Lung (tissue), 12 donors: ENCODE measurements around the gene EPS8L3. TPM values are rescaled to one million over a fixed set of nuclear protein-coding genes. Genes with fewer than 3 reads are reported as not detected.
"Not testable (repeated sequence)": the region's sequence is repeated elsewhere in the genome, so short reads cannot be mapped to it uniquely, and the experiment has no call there.

Experiments used
- ATAC-seq: fragments of 200-7000 bp; cut with Tn5 transposase; one replicate; pipeline ENCODE4 v1.9.1; 2020; ENCODE audit warnings: moderate number of reproducible peaks; ENCODE audit not compliant: insufficient read depth, low FRiP score
- DNase-seq, 3 donors: peaks; one replicate each; pipeline ENCODE4 v3.0.0-alpha.2; 2013 to 2017
- H3K27ac ChIP-seq, 2 donors: one replicate each; pipeline ENCODE4 v1.5.1; 2013; ENCODE audit warnings: mild to moderate bottlenecking in 2 of 2, moderate library complexity in 2 of 2, control low read depth in 1 of 2, inconsistent platforms in 1 of 2, low read depth in 1 of 2, low read length in 1 of 2
- H3K27me3 ChIP-seq, 3 donors: one replicate each; pipeline ENCODE4 v1.5.1; 2013; ENCODE audit warnings: low read length in 2 of 3; ENCODE audit not compliant: control insufficient read depth in 3 of 3, insufficient read depth in 3 of 3
- H3K36me3 ChIP-seq, 4 donors: one replicate each; pipeline ENCODE4 v1.5.1; 2013; ENCODE audit warnings: low read length in 4 of 4, mild to moderate bottlenecking in 1 of 4, moderate library complexity in 1 of 4; ENCODE audit not compliant: control insufficient read depth in 4 of 4, insufficient read depth in 4 of 4
- H3K4me1 ChIP-seq, 5 donors: one replicate each; pipeline ENCODE4 v1.5.1; 2013; ENCODE audit warnings: low read length in 5 of 5, mild to moderate bottlenecking in 2 of 5, moderate library complexity in 1 of 5; ENCODE audit not compliant: control insufficient read depth in 5 of 5, insufficient read depth in 5 of 5
- H3K4me3 ChIP-seq: one replicate; pipeline ENCODE4 v1.5.1; 2013; ENCODE audit warnings: mild to moderate bottlenecking, control low read depth, moderate library complexity
- H3K9ac ChIP-seq, 2 donors: one replicate each; pipeline ENCODE4 v1.5.1; 2013; ENCODE audit warnings: low read length in 2 of 2, control low read depth in 1 of 2; ENCODE audit not compliant: insufficient read depth in 1 of 2
- H3K9me3 ChIP-seq, 4 donors: one replicate each; pipeline ENCODE4 v1.5.1; 2013; ENCODE audit warnings: low read length in 3 of 4, mild to moderate bottlenecking in 1 of 4, moderate library complexity in 1 of 4; ENCODE audit not compliant: control insufficient read depth in 4 of 4, insufficient read depth in 3 of 4
- CTCF ChIP-seq: IDR thresholded peaks from 2 replicates; pipeline ENCODE4 v1.5.1; 2012; ENCODE audit warnings: mild to moderate bottlenecking; ENCODE audit errors: control extremely low read depth, extremely low read depth
- WGBS, 2 donors: extraction: QIAGEN DNeasy Blood & Tissue Kit; methylation state at CpG; one replicate each; pipeline ENCODE4 v1.1.7; 2013; 5-methylcytosine and 5-hydroxymethylcytosine counted together
- polyA plus RNA-seq, 2 donors: library from polyadenylated mRNA; stranded (reverse); fragments of 200-250 nt; gene quantifications; one replicate each; pipeline ENCODE4 v1.2.1, GENCODE V29; 2013
- total RNA-seq, 2 donors: library from RNA; depleted of rRNA in 1 of 2; stranded (reverse); fragments of >200 nt in 1 of 2; gene quantifications; one replicate each; pipeline ENCODE4 v1.2.1, GENCODE V29; 2014 to 2021
- donor health status: control.
- donor health status: control.
- donor health status: Bipolar disorder and iron deficiency.
- donor health status: healthy.
- donor health status: DM: yes; HTN: yes; CAD: no.

Gene EPS8L3
- total and polyA plus RNA-seq, 4 donors, result 0.10 to 0.52 TPM; not detected in 2

GRCh38 chr1:109705411-109705810, 58.3 kb downstream of the EPS8L3 start:
- H3K27ac ChIP-seq, result no peak overlapping the region
- H3K4me3 ChIP-seq, result no peak overlapping the region
- no peak overlapping the region for H3K9ac ChIP-seq
- H3K27me3 ChIP-seq, result no peaks in the 10 kb centered on the region
- 79 to 93% methylated on average over 4 of the region's 4 CpGs for WGBS, 2 donors
- no peak for ATAC-seq
- H3K36me3 ChIP-seq, result peaks cover 0 to 4% (median 0%) of the 10 kb centered on the region in 4 donors
- no peaks in the 10 kb centered on the region for H3K9me3 ChIP-seq
- peaks cover 0 to 3% (median 0%) of the 10 kb centered on the region in 5 donors for H3K4me1 ChIP-seq
- peak in 1 of 3 donors; percentile 0 for DNase-seq
- no peak for TF ChIP-seq CTCF

GRCh38 chr1:109704173-109704572, 59.5 kb downstream of the EPS8L3 start:
- DNase-seq (peak in 1 of 3 donors; percentile 0), ATAC-seq (no peak)
- H3K9me3 ChIP-seq, result no peaks in the 10 kb centered on the region
- no peak overlapping the region for H3K27ac ChIP-seq
- 82 to 84% methylated on average over 8 of the region's 8 CpGs for WGBS, 2 donors
- H3K9ac ChIP-seq, result no peak overlapping the region
- no peaks in the 10 kb centered on the region for H3K27me3 ChIP-seq
- H3K36me3 ChIP-seq, result peaks cover 0 to 4% (median 0%) of the 10 kb centered on the region in 4 donors
- peaks cover 0 to 3% (median 0%) of the 10 kb centered on the region in 5 donors for H3K4me1 ChIP-seq
- H3K4me3 ChIP-seq, result no peak overlapping the region
- TF ChIP-seq CTCF, result no peak

GRCh38 chr1:109702940-109703339, 60.8 kb downstream of the EPS8L3 start:
- H3K27me3 ChIP-seq, H3K4me1 ChIP-seq, H3K9me3 ChIP-seq, H3K9ac ChIP-seq, ATAC-seq, H3K36me3 ChIP-seq, H3K27ac ChIP-seq, H3K4me3 ChIP-seq: not testable (repeated sequence)
- DNase-seq, result peak in 1 of 3 donors; percentile 0
- WGBS, 2 donors, result 85 to 86% methylated on average over 3 of the region's 3 CpGs

Other genes starting within 250 kb of the EPS8L3 start
- not detected for gene GPR61, start 224.1 kb downstream of the EPS8L3 start, total RNA-seq
- gene GPR61, start 224.1 kb downstream of the EPS8L3 start, polyA plus RNA-seq, result not detected
- 10 to 100 TPM in 1 of 2 donors, 1 to 10 TPM in 1; 7.1 to 10.4 TPM for gene GNAI3, start 215.3 kb downstream of the EPS8L3 start, total RNA-seq
- 1 to 10 TPM; 2.7 to 6.0 TPM for gene GNAI3, start 215.3 kb downstream of the EPS8L3 start, polyA plus RNA-seq
- gene GNAT2, start 144.3 kb downstream of the EPS8L3 start, total RNA-seq, result not detected
- under 1 TPM in 1 of 2 donors, not detected in 1; 0.24 TPM for gene GNAT2, start 144.3 kb downstream of the EPS8L3 start, polyA plus RNA-seq
- gene AMPD2, start 144.1 kb downstream of the EPS8L3 start, total RNA-seq, result 10 to 100 TPM; 35.8 to 57.4 TPM
- 10 to 100 TPM; 16.7 to 53.2 TPM for gene AMPD2, start 144.1 kb downstream of the EPS8L3 start, polyA plus RNA-seq
- gene GSTM4, start 107.8 kb downstream of the EPS8L3 start, total RNA-seq, result 10 to 100 TPM; 18.6 to 19.7 TPM
- gene GSTM4, start 107.8 kb downstream of the EPS8L3 start, polyA plus RNA-seq, result 10 to 100 TPM in 1 of 2 donors, 1 to 10 TPM in 1; 8.8 to 17.1 TPM
- gene GSTM2, start 95.9 kb downstream of the EPS8L3 start, total RNA-seq, result 100 to 1,000 TPM in 1 of 2 donors, 10 to 100 TPM in 1; 27.6 to 106 TPM
- gene GSTM2, start 95.9 kb downstream of the EPS8L3 start, polyA plus RNA-seq, result 10 to 100 TPM in 1 of 2 donors, 1 to 10 TPM in 1; 7.7 to 51.7 TPM
- not detected for gene GSTM1, start 76.1 kb downstream of the EPS8L3 start, total RNA-seq
- gene GSTM1, start 76.1 kb downstream of the EPS8L3 start, polyA plus RNA-seq, result 10 to 100 TPM in 1 of 2 donors, under 1 TPM in 1; 0.10 to 36.9 TPM
- gene GSTM5, start 51.7 kb downstream of the EPS8L3 start, total RNA-seq, result 10 to 100 TPM in 1 of 2 donors, 1 to 10 TPM in 1; 6.2 to 23.7 TPM
- gene GSTM5, start 51.7 kb downstream of the EPS8L3 start, polyA plus RNA-seq, result 1 to 10 TPM; 2.9 to 7.9 TPM
- 10 to 100 TPM; 11.0 to 39.5 TPM for gene GSTM3, start 22.9 kb downstream of the EPS8L3 start, total RNA-seq
- 10 to 100 TPM; 21.7 to 24.1 TPM for gene GSTM3, start 22.9 kb downstream of the EPS8L3 start, polyA plus RNA-seq
- 10 to 100 TPM; 24.7 to 65.3 TPM for gene CSF1, start 146.9 kb upstream of the EPS8L3 start, total RNA-seq
- gene CSF1, start 146.9 kb upstream of the EPS8L3 start, polyA plus RNA-seq, result 10 to 100 TPM; 13.5 to 32.2 TPM
- 10 to 100 TPM; 65.8 to 77.7 TPM for gene AHCYL1, start 220.8 kb upstream of the EPS8L3 start, total RNA-seq
- 10 to 100 TPM; 44.4 to 46.8 TPM for gene AHCYL1, start 220.8 kb upstream of the EPS8L3 start, polyA plus RNA-seq